ENCODE measurements around the gene KCNK6. TPM values are rescaled to one million over a fixed set of nuclear protein-coding genes. Genes with fewer than 3 reads are reported as not detected.
"Not testable (repeated sequence)": the region's sequence is repeated elsewhere in the genome, so short reads cannot be mapped to it uniquely, and the experiment has no call there.

KCNK6 gene
- total and polyA plus RNA-seq, 4 experiments from 2014 or later: 1.3 to 14.9 (median 11.0) TPM

DNA sequence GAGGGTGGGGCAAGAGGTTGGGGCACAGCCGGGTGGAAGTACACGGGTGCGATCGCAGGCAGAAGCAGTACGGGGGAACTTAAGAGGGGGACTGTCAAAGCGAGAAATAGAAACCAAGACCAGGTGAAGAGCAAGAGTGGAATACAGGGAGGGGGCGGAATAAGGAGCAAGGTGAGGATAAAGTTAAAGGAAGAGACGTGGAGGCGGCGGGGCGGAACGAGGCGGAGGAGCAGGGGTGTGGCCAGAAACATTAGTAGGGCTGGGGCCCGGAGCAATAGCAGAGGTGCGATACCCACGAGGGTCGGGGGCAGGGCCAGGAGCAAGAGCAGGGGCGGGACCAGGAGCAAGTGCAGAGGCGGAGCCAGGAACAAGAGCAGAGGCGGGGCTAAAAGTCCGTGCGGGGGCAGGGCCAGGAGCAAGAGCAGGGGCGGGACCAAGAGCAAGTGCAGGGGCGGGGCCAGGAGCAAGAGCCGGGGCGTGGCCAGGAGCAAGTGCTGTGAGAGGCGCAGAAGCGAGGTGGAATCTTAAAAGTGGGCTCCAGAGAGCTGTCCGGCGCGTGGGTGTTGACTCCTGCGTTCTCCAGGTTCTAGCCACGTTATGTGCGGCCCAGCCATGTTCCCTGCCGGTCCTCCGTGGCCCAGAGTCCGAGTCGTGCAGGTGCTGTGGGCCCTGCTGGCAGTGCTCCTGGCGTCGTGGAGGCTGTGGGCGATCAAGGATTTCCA, 17.2 kb downstream of the KCNK6 start:
- Histone ChIP-seq H3K4me3 (ENCODE audit: low read length in 2 of 2) (peak overlapping the region; percentile 79 to 88), H3K4me1 (ENCODE audit: insufficient read depth, low read length) (peaks cover 7% of the 10 kb centered on the region), H3K27me3 (ENCODE audit: insufficient read depth, low read length) (no peaks in the 10 kb centered on the region), H3K36me3 (ENCODE audit: insufficient read depth, low read length) (no peaks in the 10 kb centered on the region), H3K9me3 (ENCODE audit: control insufficient read depth in 1 of 2, low read length in 2 of 2) (no peaks in the 10 kb centered on the region), H3K27ac (ENCODE audit: low read depth, low read length) (peak overlapping the region; percentile 83)
- no peaks in the 10 kb centered on the region for H3K27me3 Mint-ChIP-seq
- H3K4me1 Mint-ChIP-seq: peaks cover 11 to 20% (median 16%) of the 10 kb centered on the region in 4 donors
- peak overlapping the region; percentile 93 to 99 (median 96) for H3K4me3 Mint-ChIP-seq
- ChIA-PET CTCF (ENCODE audit: partially characterized antibody) (interaction anchor here (1.0 to 7.8 kb wide), 12 partner anchors 24 to 434 kb away, joined by 3 to 73 read pairs (median 6); partner anchors contain the start of genes FAM98C, PSMD8, SIPA1L3 and WDR87), POLR2A (ENCODE audit: partially characterized antibody) (interaction anchor here (0.6 to 4.2 kb wide), 8 partner anchors 18 to 432 kb away, joined by 3 to 90 read pairs (median 4); partner anchors contain the start of genes EIF3K, FAM98C, GGN and PSMD8)
- peak overlapping the region; percentile 94 to 100 (median 99) for H3K27ac Mint-ChIP-seq
- intact Hi-C loops (cut with micrococcal nuclease): loop anchor here (1.0 to 10.0 kb wide), 7 partner anchors 38 to 1022 kb away; partner anchors contain the start of genes ACTN4, PSMD8 and SIPA1L3
- DNase-seq: peak; percentile 94 to 96 (median 95)
- peaks cover 0 to 2% (median 0%) of the 10 kb centered on the region in 8 donors for H3K9me3 Mint-ChIP-seq
- peaks cover 5 to 13% of the 10 kb centered on the region in 2 donors for H3K36me3 Mint-ChIP-seq

DNA sequence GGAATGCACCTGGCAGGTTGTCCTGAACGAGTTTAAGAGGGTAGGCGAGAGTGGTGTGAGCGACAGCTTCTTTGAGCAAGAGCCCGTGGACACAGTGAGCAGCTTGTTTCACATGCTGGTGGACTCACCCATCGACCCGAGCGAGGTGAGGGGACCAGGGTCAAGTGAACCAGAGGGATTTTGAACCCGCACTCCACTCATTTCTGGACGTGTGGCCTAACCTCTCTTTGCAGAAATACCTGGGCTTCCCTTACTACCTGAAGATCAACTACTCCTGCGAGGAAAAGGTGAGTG, 17.7 kb downstream of the KCNK6 start:
- Histone ChIP-seq H3K4me1 (ENCODE audit: insufficient read depth, low read length) (peaks cover 7% of the 10 kb centered on the region), H3K27me3 (ENCODE audit: insufficient read depth, low read length) (no peaks in the 10 kb centered on the region), H3K27ac (ENCODE audit: low read depth, low read length) (peak overlapping the region; percentile 83), H3K36me3 (ENCODE audit: insufficient read depth, low read length) (no peaks in the 10 kb centered on the region), H3K4me3 (ENCODE audit: low read length in 2 of 2) (peak overlapping the region; percentile 34 to 79), H3K9me3 (ENCODE audit: control insufficient read depth in 1 of 2, low read length in 2 of 2) (no peaks in the 10 kb centered on the region)
- DNase-seq: no peak
- Mint-ChIP-seq H3K36me3 (peaks cover 5 to 13% of the 10 kb centered on the region in 2 donors), H3K9me3 (peaks cover 0 to 2% (median 0%) of the 10 kb centered on the region in 8 donors), H3K27me3 (no peaks in the 10 kb centered on the region), H3K4me1 (peaks cover 11 to 20% (median 16%) of the 10 kb centered on the region in 4 donors), H3K4me3 (peak overlapping the region; percentile 93 to 99 (median 96)), H3K27ac (peak overlapping the region; percentile 94 to 100 (median 99))
- POLR2A ChIA-PET (ENCODE audit: partially characterized antibody): interaction anchor here (0.8 to 4.2 kb wide), 4 partner anchors 18 to 281 kb away, joined by 3 to 90 read pairs (median 6); partner anchors contain the start of genes EIF3K, FAM98C and PSMD8
- CTCF ChIA-PET (ENCODE audit: partially characterized antibody): interaction anchor here (1.0 to 2.0 kb wide), 4 partner anchors 37 to 103 kb away, joined by 3 to 13 read pairs (median 6); partner anchors contain the start of genes FAM98C and PSMD8
- intact Hi-C loops (cut with micrococcal nuclease): loop anchor here (5.0 to 10.0 kb wide), 3 partner anchors 195 to 1023 kb away; no protein-coding TSS in a partner anchor

DNA sequence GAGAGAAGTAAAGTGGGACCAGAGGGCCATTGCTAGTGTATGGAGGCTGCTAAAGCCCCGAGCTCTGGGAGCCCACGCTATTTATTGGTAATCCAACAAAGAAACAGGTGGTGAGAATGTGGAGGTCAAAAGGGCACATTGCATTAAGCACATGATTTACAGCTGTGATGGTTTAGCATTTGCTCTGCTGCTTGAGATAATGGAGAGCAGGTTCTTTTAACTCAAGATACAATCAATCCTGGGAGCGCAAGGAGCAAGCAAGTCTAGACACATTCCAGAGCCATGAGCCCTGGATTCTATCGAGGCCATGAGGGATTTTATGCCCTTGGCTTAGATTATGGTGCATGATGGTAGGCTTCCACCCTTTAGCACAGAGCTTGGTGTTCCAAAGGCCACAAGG, 19.4 kb downstream of the KCNK6 start:
- H3K4me3 Mint-ChIP-seq: peak overlapping the region in 2 of 8 donors; percentile 30 to 63
- H3K4me3 ChIP-seq (ENCODE audit: low read length in 2 of 2); H3K27ac ChIP-seq (ENCODE audit: low read depth, low read length); H3K9me3 Mint-ChIP-seq; H3K27me3 ChIP-seq (ENCODE audit: insufficient read depth, low read length); H3K27me3 Mint-ChIP-seq; H3K36me3 ChIP-seq (ENCODE audit: insufficient read depth, low read length); H3K9me3 ChIP-seq (ENCODE audit: control insufficient read depth in 1 of 2, low read length in 2 of 2); DNase-seq; H3K4me1 ChIP-seq (ENCODE audit: insufficient read depth, low read length); POLR2A ChIA-PET (ENCODE audit: partially characterized antibody): not testable (repeated sequence)
- peak overlapping the region in 1 of 7 donors; percentile 46 for H3K27ac Mint-ChIP-seq
- CTCF ChIA-PET (ENCODE audit: partially characterized antibody): interaction anchor here (2.0 kb wide), 1 partner anchor 96 kb away, joined by 13 read pairs; no protein-coding TSS in a partner anchor
- peaks cover 11 to 20% (median 16%) of the 10 kb centered on the region in 4 donors for H3K4me1 Mint-ChIP-seq
- peaks cover 5 to 14% of the 10 kb centered on the region in 2 donors for H3K36me3 Mint-ChIP-seq
- intact Hi-C loops (cut with micrococcal nuclease): loop anchor here (5.0 to 10.0 kb wide), 3 partner anchors 197 to 1024 kb away; no protein-coding TSS in a partner anchor

DNA sequence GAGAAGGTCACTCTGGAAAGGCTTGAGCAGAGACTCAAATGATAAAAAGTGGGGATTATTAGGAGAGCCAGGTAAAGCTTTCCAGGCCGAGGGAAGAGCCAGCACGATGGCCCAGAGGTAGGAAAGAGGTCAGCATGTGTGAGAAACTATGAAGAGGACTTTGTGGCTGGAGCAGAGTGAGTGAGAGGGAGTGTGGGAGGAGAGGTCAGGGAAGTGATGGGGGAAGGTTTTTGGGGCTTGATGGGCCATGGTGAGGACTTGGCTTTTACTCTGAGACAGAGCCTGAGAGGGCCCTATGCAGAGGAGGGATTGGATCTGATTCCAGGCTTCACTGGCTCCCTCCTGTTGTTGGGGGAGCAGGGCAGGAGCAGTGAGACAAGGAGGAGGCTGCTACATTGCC, 21.3 kb downstream of the KCNK6 start:
- intact Hi-C loops (cut with micrococcal nuclease): no loop called here
- Histone ChIP-seq H3K4me3 (ENCODE audit: low read length in 2 of 2) (no peak overlapping the region), H3K36me3 (ENCODE audit: insufficient read depth, low read length) (no peaks in the 10 kb centered on the region), H3K27ac (ENCODE audit: low read depth, low read length) (no peak overlapping the region), H3K9me3 (ENCODE audit: control insufficient read depth in 1 of 2, low read length in 2 of 2) (no peaks in the 10 kb centered on the region), H3K4me1 (ENCODE audit: insufficient read depth, low read length) (peaks cover 7% of the 10 kb centered on the region), H3K27me3 (ENCODE audit: insufficient read depth, low read length) (no peaks in the 10 kb centered on the region)
- Mint-ChIP-seq H3K27me3 (no peaks in the 10 kb centered on the region), H3K27ac (peak overlapping the region in 2 of 7 donors; percentile 30 to 69), H3K4me3 (no peak overlapping the region), H3K4me1 (peaks cover 11 to 17% (median 15%) of the 10 kb centered on the region in 4 donors), H3K36me3 (peaks cover 7 to 12% of the 10 kb centered on the region in 2 donors), H3K9me3 (peaks cover 0 to 1% (median 0%) of the 10 kb centered on the region in 8 donors)
- ChIA-PET POLR2A (ENCODE audit: partially characterized antibody) (no interaction called here), CTCF (ENCODE audit: partially characterized antibody) (no interaction called here)
- no peak for DNase-seq

DNA sequence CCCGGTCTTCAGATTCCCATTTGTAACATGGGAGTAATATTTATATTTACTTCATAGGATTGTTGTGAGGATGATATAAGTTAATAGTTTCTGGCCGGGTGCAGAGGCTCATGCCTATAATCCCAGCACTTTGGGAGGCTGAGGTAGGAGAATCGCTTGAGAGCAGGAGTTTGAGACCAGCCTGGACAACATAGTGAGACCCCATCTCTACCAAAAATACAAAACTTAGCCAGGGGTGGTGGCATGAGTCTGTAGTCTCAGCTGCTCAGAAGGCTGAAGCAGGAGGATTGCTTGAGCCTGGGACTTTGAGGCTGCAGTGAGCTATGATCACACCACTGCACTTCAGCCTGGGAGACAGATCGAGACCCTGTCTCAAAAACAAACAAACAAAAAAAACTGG, 27.2 kb downstream of the KCNK6 start:
- CTCF ChIA-PET (ENCODE audit: partially characterized antibody): no interaction called here
- H3K36me3 ChIP-seq (ENCODE audit: insufficient read depth, low read length): no peaks in the 10 kb centered on the region
- no peak overlapping the region for H3K4me3 Mint-ChIP-seq
- no peaks in the 10 kb centered on the region for H3K9me3 ChIP-seq (ENCODE audit: control insufficient read depth in 1 of 2, low read length in 2 of 2)
- H3K9me3 Mint-ChIP-seq: no peaks in the 10 kb centered on the region
- H3K4me1 ChIP-seq (ENCODE audit: insufficient read depth, low read length): no peaks in the 10 kb centered on the region
- no peaks in the 10 kb centered on the region for H3K4me1 Mint-ChIP-seq
- H3K27ac Mint-ChIP-seq: no peak overlapping the region
- no peak overlapping the region for H3K4me3 ChIP-seq (ENCODE audit: low read length in 2 of 2)
- POLR2A ChIA-PET (ENCODE audit: partially characterized antibody): no interaction called here
- H3K27me3 ChIP-seq (ENCODE audit: insufficient read depth, low read length): no peaks in the 10 kb centered on the region
- intact Hi-C loops (cut with micrococcal nuclease): no loop called here
- no peak overlapping the region for H3K27ac ChIP-seq (ENCODE audit: low read depth, low read length)
- peaks cover 1 to 3% of the 10 kb centered on the region in 2 donors for H3K36me3 Mint-ChIP-seq
- no peaks in the 10 kb centered on the region for H3K27me3 Mint-ChIP-seq
- no peak for DNase-seq

DNA sequence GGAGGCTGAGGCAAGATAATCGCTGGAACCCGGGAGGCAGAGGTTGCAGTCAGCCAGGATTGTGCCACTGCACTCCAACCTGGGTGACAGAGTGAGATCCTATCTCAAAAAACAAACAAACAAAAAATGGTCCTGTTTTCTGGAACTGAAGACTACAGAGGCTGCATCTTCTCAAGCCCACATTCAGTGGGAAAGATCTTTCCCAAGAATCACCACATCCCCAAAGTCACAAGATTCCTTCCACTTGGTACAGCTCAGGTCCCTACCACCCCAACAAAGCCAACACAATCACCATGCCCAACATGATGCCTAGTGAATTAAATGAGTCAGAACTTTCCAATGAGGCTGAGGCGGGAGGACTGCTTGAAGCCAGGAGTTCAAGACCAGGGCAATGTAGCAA, 31.2 kb downstream of the KCNK6 start:
- peaks cover 0 to 1% of the 10 kb centered on the region in 2 donors for H3K36me3 Mint-ChIP-seq
- no peak overlapping the region for H3K27ac Mint-ChIP-seq
- ChIA-PET CTCF (ENCODE audit: partially characterized antibody) (no interaction called here), POLR2A (ENCODE audit: partially characterized antibody) (interaction anchor here (0.9 to 1.2 kb wide), 2 partner anchors 10 to 23 kb away, joined by 3 read pairs; partner anchors contain the start of gene PSMD8)
- DNase-seq: no peak
- H3K27me3 Mint-ChIP-seq: no peaks in the 10 kb centered on the region
- H3K9me3 Mint-ChIP-seq: no peaks in the 10 kb centered on the region
- Histone ChIP-seq H3K4me3 (ENCODE audit: low read length in 2 of 2) (no peak overlapping the region), H3K4me1 (ENCODE audit: insufficient read depth, low read length) (no peaks in the 10 kb centered on the region), H3K27ac (ENCODE audit: low read depth, low read length) (no peak overlapping the region), H3K9me3 (ENCODE audit: control insufficient read depth in 1 of 2, low read length in 2 of 2) (no peaks in the 10 kb centered on the region), H3K27me3 (ENCODE audit: insufficient read depth, low read length) (no peaks in the 10 kb centered on the region), H3K36me3 (ENCODE audit: insufficient read depth, low read length) (no peaks in the 10 kb centered on the region)
- intact Hi-C loops (cut with micrococcal nuclease): no loop called here
- H3K4me1 Mint-ChIP-seq: no peaks in the 10 kb centered on the region
- no peak overlapping the region for H3K4me3 Mint-ChIP-seq

DNA sequence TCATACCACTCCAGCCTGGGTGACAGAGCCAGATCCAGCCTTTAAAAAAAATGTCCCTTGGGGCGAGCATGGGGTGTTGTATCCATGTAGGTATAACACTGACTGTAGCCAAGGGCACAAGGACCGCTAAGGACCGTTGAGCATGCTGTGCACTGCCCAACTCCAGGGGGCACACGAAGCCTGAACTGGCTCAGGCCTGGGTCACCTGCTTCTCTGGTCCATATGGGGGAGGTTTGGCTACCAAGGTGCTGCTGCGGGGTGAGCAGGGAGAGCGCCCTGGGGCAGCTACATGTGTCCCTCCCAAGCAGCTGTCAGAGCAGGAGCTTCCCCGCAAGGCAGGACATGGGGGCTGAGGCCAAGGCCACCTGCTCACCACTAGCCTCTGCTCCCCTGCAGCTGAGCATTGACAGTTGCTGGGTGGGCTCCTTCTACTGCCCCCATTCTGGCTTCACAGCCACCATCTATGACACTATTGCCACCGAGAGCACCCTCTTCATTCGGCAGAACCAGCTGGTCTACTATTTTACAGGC, 32.3 kb downstream of the KCNK6 start:
- no peaks in the 10 kb centered on the region for H3K4me1 ChIP-seq (ENCODE audit: insufficient read depth, low read length)
- H3K9me3 ChIP-seq (ENCODE audit: control insufficient read depth in 1 of 2, low read length in 2 of 2): no peaks in the 10 kb centered on the region
- Mint-ChIP-seq H3K4me1 (no peaks in the 10 kb centered on the region), H3K4me3 (no peak overlapping the region), H3K36me3 (no peaks in the 10 kb centered on the region), H3K27me3 (no peaks in the 10 kb centered on the region), H3K9me3 (no peaks in the 10 kb centered on the region), H3K27ac (no peak overlapping the region)
- no peak overlapping the region for H3K4me3 ChIP-seq (ENCODE audit: low read length in 2 of 2)
- no peak for DNase-seq
- no peaks in the 10 kb centered on the region for H3K27me3 ChIP-seq (ENCODE audit: insufficient read depth, low read length)
- CTCF ChIA-PET (ENCODE audit: partially characterized antibody): no interaction called here
- POLR2A ChIA-PET (ENCODE audit: partially characterized antibody): no interaction called here
- H3K36me3 ChIP-seq (ENCODE audit: insufficient read depth, low read length): no peaks in the 10 kb centered on the region
- intact Hi-C loops (cut with micrococcal nuclease): no loop called here
- no peak overlapping the region for H3K27ac ChIP-seq (ENCODE audit: low read depth, low read length)
